H1 (cell line): ENCODE data around the gene ZNF697. TPM values are rescaled to one million over a fixed set of nuclear protein-coding genes. Genes with fewer than 3 reads are reported as not detected.

Source experiments
- CTCF ChIA-PET: fragments of 300-600 bp; sonication (Branson Sonifier 250); formaldehyde crosslinking; loops from one replicate; lab custom pipeline; 2021; ENCODE audit not compliant: partially characterized antibody; lab: Charles Lee
- POLR2A ChIA-PET: fragments of 300-600 bp; sonication (Branson Sonifier 250); formaldehyde crosslinking; loops from one replicate; lab custom pipeline; 2021; ENCODE audit warnings: inconsistent platforms; ENCODE audit not compliant: partially characterized antibody; lab: Charles Lee
- DNase-seq, 2 experiments: peaks; one replicate each; pipeline versions ENCODE4 v3.0.0 to v3.0.0-alpha.2; 2010 to 2022; ENCODE audit warnings: low spot score in 2 of 2, low read depth in 1 of 2, mixed read lengths in 1 of 2
- FAIRE-seq: peaks from 2 replicates; lab custom pipeline; 2011; peaks lifted over from hg19 to GRCh38; lab: Jason Lieb, UNC
- H2AFZ ChIP-seq: 2 replicates; pipeline ENCODE4 v1.8.1; 2012; ENCODE audit warnings: low read length, inconsistent platforms
- H2AK5ac ChIP-seq: 2 replicates; pipeline ENCODE4 v1.6.1; 2013; ENCODE audit warnings: low read depth, low read length
- H2BK120ac ChIP-seq: replicated peaks from 2 replicates; pipeline ENCODE3; 2013; ENCODE audit warnings: low read depth, low read length, inconsistent platforms
- H2BK12ac ChIP-seq: 2 replicates; pipeline ENCODE4 v1.6.1; 2013; ENCODE audit warnings: low read depth, low read length
- H2BK15ac ChIP-seq: 2 replicates; pipeline ENCODE4 v1.6.1; 2013; ENCODE audit warnings: low read length
- H2BK20ac ChIP-seq: 2 replicates; pipeline ENCODE4 v1.6.1; 2013; ENCODE audit warnings: low read length
- H2BK5ac ChIP-seq: 2 replicates; pipeline ENCODE4 v1.6.1; 2013; ENCODE audit warnings: low read depth, low read length
- H3K14ac ChIP-seq: 2 replicates; pipeline ENCODE4 v1.6.1; 2013; ENCODE audit warnings: inconsistent platforms; ENCODE audit not compliant: insufficient read length
- H3K18ac ChIP-seq: 2 replicates; pipeline ENCODE4 v1.6.1; 2013; ENCODE audit warnings: low read length; ENCODE audit errors: extremely low read depth
- H3K23ac ChIP-seq: 2 replicates; pipeline ENCODE4 v1.6.1; 2013; ENCODE audit warnings: inconsistent platforms; ENCODE audit not compliant: insufficient read length
- H3K23me2 ChIP-seq: 2 replicates; pipeline ENCODE4 v1.6.1; 2013; ENCODE audit warnings: low read depth, low read length
- H3K27ac ChIP-seq: 2 replicates; pipeline ENCODE4 v1.6.1; 2011; ENCODE audit warnings: low read depth, low read length, inconsistent platforms
- H3K27me3 ChIP-seq, 4 experiments: replicated peaks in 1 of 4; 1 replicate in 1 of 4; 2 replicates in 3 of 4; pipeline versions ENCODE4 v1.6.1 to v1.8.1; 2011 to 2013; ENCODE audit warnings: low read length in 3 of 4, mild to moderate bottlenecking in 3 of 4, inconsistent platforms in 2 of 4, mixed read lengths in 2 of 4, moderate library complexity in 1 of 4; ENCODE audit not compliant: control insufficient read depth in 3 of 4, insufficient read depth in 3 of 4; ENCODE audit errors: extremely low read depth in 1 of 4
- H3K36me3 ChIP-seq, 4 experiments: 2 replicates each; pipeline versions ENCODE4 v1.6.1 to v1.8.1; 2011 to 2013; ENCODE audit warnings: mild to moderate bottlenecking in 4 of 4, low read length in 3 of 4, moderate library complexity in 2 of 4, control low read depth in 1 of 4, inconsistent platforms in 1 of 4; ENCODE audit not compliant: insufficient read depth in 4 of 4, control insufficient read depth in 2 of 4
- H3K4ac ChIP-seq: replicated peaks from 2 replicates; pipeline ENCODE3; 2013; ENCODE audit warnings: low read length, low read depth, mixed read lengths, inconsistent platforms; ENCODE audit not compliant: insufficient read length
- H3K4me1 ChIP-seq, 4 experiments: replicated peaks in 1 of 4; 1 replicate in 1 of 4; 2 replicates in 3 of 4; pipeline versions ENCODE4 v1.6.1 to v1.8.1; 2011 to 2013; ENCODE audit warnings: low read length in 3 of 4, inconsistent platforms in 2 of 4, mixed read lengths in 1 of 4; ENCODE audit not compliant: insufficient read depth in 4 of 4, control insufficient read depth in 3 of 4
- H3K4me2 ChIP-seq, 2 experiments: 2 replicates each; pipeline versions ENCODE4 v1.6.1 to v1.8.1; 2011 to 2013; ENCODE audit warnings: low read depth in 2 of 2, low read length in 2 of 2, control low read depth in 1 of 2, inconsistent platforms in 1 of 2, mild to moderate bottlenecking in 1 of 2; ENCODE audit not compliant: insufficient read depth in 1 of 2
- H3K4me3 ChIP-seq, 4 experiments: fragments of 200-600, 300-600 bp in 1 of 4; sonication (generic), shearing (Covaris generic), sonication (Bioruptor Twin) in 1 of 4; 2 replicates each; pipeline versions ENCODE4 v1.5.1 to v1.8.1; 2011 to 2016; ENCODE audit warnings: low read length in 4 of 4, low read depth in 3 of 4, control low read depth in 2 of 4, inconsistent platforms in 2 of 4, mild to moderate bottlenecking in 2 of 4, mixed read lengths in 1 of 4, moderate library complexity in 1 of 4; ENCODE audit not compliant: insufficient read depth in 2 of 4; ENCODE audit errors: extremely low read depth in 1 of 4
- H3K56ac ChIP-seq: replicated peaks from 2 replicates; pipeline ENCODE3; 2013; ENCODE audit warnings: low read depth, mild to moderate bottlenecking, mixed read lengths, low read length, inconsistent platforms; ENCODE audit not compliant: insufficient read length
- H3K79me1 ChIP-seq: 2 replicates; pipeline ENCODE4 v1.6.1; 2013; ENCODE audit warnings: low read depth, low read length, control low read depth
- H3K79me2 ChIP-seq, 2 experiments: 2 replicates each; pipeline versions ENCODE4 v1.6.1 to v1.8.1; 2012 to 2013; ENCODE audit warnings: low read length in 2 of 2, mild to moderate bottlenecking in 2 of 2, inconsistent platforms in 1 of 2; ENCODE audit not compliant: insufficient read depth in 2 of 2, control insufficient read depth in 1 of 2
- H3K9ac ChIP-seq, 4 experiments: replicated peaks in 1 of 4; 1 replicate in 1 of 4; 2 replicates in 3 of 4; pipeline versions ENCODE4 v1.6.1 to v1.8.1; 2011 to 2013; ENCODE audit warnings: low read depth in 3 of 4, low read length in 3 of 4, control low read depth in 2 of 4, mild to moderate bottlenecking in 2 of 4, moderate library complexity in 2 of 4, inconsistent platforms in 1 of 4; ENCODE audit errors: extremely low read depth in 1 of 4
- H3K9me3 ChIP-seq, 2 experiments: 2 replicates each; pipeline versions ENCODE4 v1.6.1 to v1.8.1; 2012 to 2013; ENCODE audit warnings: mild to moderate bottlenecking in 2 of 2, moderate library complexity in 2 of 2, control low read depth in 1 of 2, inconsistent platforms in 1 of 2, low read depth in 1 of 2, low read length in 1 of 2, mixed read lengths in 1 of 2; ENCODE audit not compliant: insufficient read depth in 2 of 2
- H4K20me1 ChIP-seq, 2 experiments: replicated peaks in 1 of 2; 2 replicates each; pipeline versions ENCODE3 to v1.8.1; 2011 to 2013; ENCODE audit warnings: inconsistent platforms in 2 of 2, low read length in 2 of 2, mild to moderate bottlenecking in 1 of 2; ENCODE audit not compliant: insufficient read depth in 2 of 2, control insufficient read depth in 1 of 2
- H4K5ac ChIP-seq: 2 replicates; pipeline ENCODE4 v1.6.1; 2013; ENCODE audit warnings: low read length, low read depth, mixed read lengths, inconsistent platforms; ENCODE audit not compliant: insufficient read length
- H4K8ac ChIP-seq: 2 replicates; pipeline ENCODE4 v1.8.0; 2013; ENCODE audit warnings: mild to moderate bottlenecking, moderate library complexity, low read length, inconsistent platforms; ENCODE audit not compliant: insufficient read depth; ENCODE audit errors: extremely low read depth
- H4K91ac ChIP-seq: replicated peaks from 2 replicates; pipeline ENCODE3; 2013; ENCODE audit warnings: low read length, mixed read lengths, inconsistent platforms; ENCODE audit not compliant: insufficient read length
- EZH2 ChIP-seq: fragments of 200-600 bp; sonication (generic); IDR thresholded peaks from 2 replicates; pipeline ENCODE4 v1.7.1; 2012; ENCODE audit warnings: low read depth, mild to moderate bottlenecking, moderate library complexity, low read length, inconsistent platforms; ENCODE audit not compliant: severe bottlenecking
- POLR2A ChIP-seq, 2 experiments: IDR thresholded peaks; 1 replicate in 1 of 2; 2 replicates in 1 of 2; pipeline ENCODE4 v1.6.1; 2011; ENCODE audit warnings: low read depth in 2 of 2, low read length in 2 of 2, mild to moderate bottlenecking in 2 of 2; ENCODE audit errors: control extremely low read depth in 1 of 2
- SIX5 ChIP-seq: IDR thresholded peaks from 2 replicates; pipeline ENCODE4 v1.6.1; 2011; ENCODE audit warnings: mild to moderate bottlenecking, low read depth, low read length
- SP1 ChIP-seq: IDR thresholded peaks from 2 replicates; pipeline ENCODE4 v1.6.1; 2011; ENCODE audit warnings: low read depth, low read length
- WGBS, 2 experiments: shearing (Covaris generic) in 1 of 2; methylation state at CpG; one replicate each; pipeline versions ENCODE4 v1.1.6 to v1.1.7; 2013 to 2015; ENCODE audit warnings: low lambda C conversion rate in 2 of 2, mixed read lengths in 2 of 2, inconsistent platforms in 1 of 2, low coverage in 1 of 2, missing lambda C conversion rate in 1 of 2; ENCODE audit not compliant: insufficient replicate concordance in 2 of 2, insufficient coverage in 1 of 2, insufficient read length in 1 of 2; ENCODE audit errors: extremely low coverage in 1 of 2, missing lambda C conversion rate in 1 of 2; 5-methylcytosine and 5-hydroxymethylcytosine counted together
- polyA plus RNA-seq, 7 experiments: library from polyadenylated mRNA; depleted of rRNA in 3 of 7; stranded (reverse) in 5 of 7; unstranded in 2 of 7; fragments of >200 nt in 5 of 7; fragments of 200-250 nt in 2 of 7; gene quantifications; 1 replicate in 5 of 7; 2 replicates in 1 of 7; 4 replicates in 1 of 7; pipeline versions ENCODE4 v1.2.1 to v1.2.3, GENCODE V29; 2011 to 2013; ENCODE audit warnings: missing spikeins in 2 of 7, mixed read lengths in 2 of 7
- total RNA-seq: library from RNA; stranded (reverse); fragmentation: NEBNext Ultra II Directional; extraction: Animal tissue kit (Norgen Biotek cat#: 25700); gene quantifications from 2 replicates; pipeline ENCODE4 v1.2.1, GENCODE V29; 2021

Gene ZNF697
- total and polyA plus RNA-seq, 2 of the 8 experiments (the other 6 are each of a cell fraction or from before 2014, with no cell fraction given), result 5.6 to 18.3 TPM

DNA sequence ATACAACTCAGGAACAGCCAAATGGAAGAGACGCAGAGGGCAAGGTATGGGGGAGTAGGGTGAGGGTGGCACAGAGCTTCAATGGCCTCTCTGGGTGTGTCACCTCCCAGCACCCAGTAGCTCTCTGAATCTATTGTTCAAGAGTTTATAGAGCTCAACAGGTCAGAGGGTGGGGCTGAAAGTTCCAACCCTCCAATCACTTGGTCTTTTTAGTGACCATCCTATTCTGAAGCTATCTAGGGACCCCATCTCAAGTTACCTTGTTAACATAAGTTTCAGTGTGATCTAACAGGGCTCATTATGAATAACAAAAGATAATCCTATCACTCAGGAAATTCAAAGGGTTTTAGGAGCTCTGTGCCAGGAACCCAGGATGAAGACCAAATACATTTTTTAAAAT is 31.2 kb upstream of the ZNF697 start:
- Histone ChIP-seq H2BK120ac (no peak overlapping the region), H3K27ac (no peak overlapping the region), H3K9ac (no peak overlapping the region), H3K18ac (no peak overlapping the region), H2AFZ (no peak overlapping the region), H4K91ac (no peak overlapping the region), H3K9me3 (no peaks in the 10 kb centered on the region), H2BK15ac (no peak overlapping the region), H3K14ac (no peak overlapping the region), H4K5ac (no peak overlapping the region), H3K23ac (no peak overlapping the region), H3K56ac (no peak overlapping the region), H2AK5ac (no peak overlapping the region), H3K79me1 (no peaks in the 10 kb centered on the region), H3K36me3 (no peaks in the 10 kb centered on the region), H3K27me3 (no peaks in the 10 kb centered on the region), H2BK12ac (no peak overlapping the region), H2BK20ac (no peak overlapping the region), H4K8ac (no peak overlapping the region), H3K79me2 (no peaks in the 10 kb centered on the region), H3K4ac (no peak overlapping the region), H3K4me2 (peak overlapping the region in 1 of 2 experiments; percentile 9; a peak in 2 of 4 replicates), H2BK5ac (no peak overlapping the region), H3K4me3 (0 out of 8 replicates have a peak overlapping the region, but pooled peaks of 1 of the 4 experiments have one; percentile 3), H3K4me1 (peaks cover 5 to 11% (median 8%) of the 10 kb centered on the region in 4 experiments; a peak in 6 of 7 replicates), H4K20me1 (no peaks in the 10 kb centered on the region), H3K23me2 (no peaks in the 10 kb centered on the region; the same call in 1 of the 2 replicates)
- POLR2A ChIA-PET, result interaction anchor here (0.7 to 10.2 kb wide), 10 partner anchors 9 to 64 kb away, joined by 3 to 167 read pairs (median 5); partner anchors contain the start of genes PHGDH and ZNF697
- DNase-seq (no peak), FAIRE-seq (peak; percentile 70)
- 87% methylated on average over 1 of the region's 1 CpG; no CpG with 5 or more reads in 1 of the 2 experiments for WGBS, 2 experiments
- CTCF ChIA-PET, result interaction anchor here (0.7 to 10.4 kb wide), 14 partner anchors 9 to 91 kb away, joined by 3 to 141 read pairs (median 10); partner anchors contain the start of genes PHGDH and ZNF697
- TF ChIP-seq EZH2 (no peak), SIX5 (0 out of 2 replicates have a peak, but pooled peaks have one; percentile 12), POLR2A (IDR thresholded peaks at IDR 0.05; ENCODE audit: control extremely low read depth in 1 of 2, low read depth in 2 of 2, low read length in 2 of 2) (peak in 1 of 2 experiments; percentile 49; a peak in 1 of 3 replicates), SP1 (0 out of 2 replicates have a peak, but pooled peaks have one; percentile 26)
